HG02759 (cell line): ENCODE measurements around the gene VEZT.
A peak's percentile ranks its signal among the peaks of the same experiment; 100 is the strongest.

Experiments
- ATAC-seq: cut with Tn5 transposase; IDR thresholded peaks from one replicate; pipeline ENCODE4 v1.9.1; 2021; ENCODE audit warnings: mild to moderate bottlenecking, moderate library complexity; ENCODE audit not compliant: unreplicated experiment

The VEZT gene

DNA sequence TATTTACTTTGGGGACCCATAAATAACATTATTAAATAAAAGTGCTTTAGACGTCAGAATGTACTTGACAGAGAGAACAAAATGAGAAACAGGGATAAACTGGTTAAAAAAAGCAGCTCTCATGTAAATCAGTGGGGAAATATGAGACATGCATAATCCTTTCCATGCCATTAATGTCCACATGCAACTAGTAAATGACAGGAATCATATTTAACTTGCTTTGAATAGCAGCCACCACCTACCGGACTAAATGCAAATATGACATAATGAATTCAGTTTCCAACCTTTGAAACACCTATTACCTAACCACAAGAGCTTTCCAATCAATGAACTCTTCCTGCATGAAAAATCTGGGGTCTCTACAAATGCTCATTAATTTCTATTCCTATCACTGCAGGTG lies 20.0 kb upstream of the VEZT start:
- no peak for ATAC-seq

DNA sequence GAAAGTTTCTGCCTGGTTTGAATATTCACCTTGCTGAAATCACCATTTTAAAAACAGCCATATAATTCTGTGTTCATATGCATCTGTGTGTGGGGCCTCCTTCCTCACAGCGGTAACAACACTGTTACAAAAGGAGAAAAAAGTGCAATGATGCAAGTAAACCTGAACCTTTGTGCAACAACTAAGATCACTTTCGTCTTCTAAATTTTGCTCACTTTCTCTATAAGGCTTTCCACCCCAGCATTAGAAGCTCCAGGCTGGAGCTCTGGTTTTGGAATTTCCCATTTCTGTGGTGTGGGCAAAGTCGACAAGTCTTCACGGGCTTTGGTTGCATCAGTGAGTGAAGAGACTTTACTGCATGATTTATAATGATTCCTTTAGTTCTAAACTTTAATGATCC lies 18.7 kb upstream of the VEZT start:
- peak; percentile 70 for ATAC-seq

DNA sequence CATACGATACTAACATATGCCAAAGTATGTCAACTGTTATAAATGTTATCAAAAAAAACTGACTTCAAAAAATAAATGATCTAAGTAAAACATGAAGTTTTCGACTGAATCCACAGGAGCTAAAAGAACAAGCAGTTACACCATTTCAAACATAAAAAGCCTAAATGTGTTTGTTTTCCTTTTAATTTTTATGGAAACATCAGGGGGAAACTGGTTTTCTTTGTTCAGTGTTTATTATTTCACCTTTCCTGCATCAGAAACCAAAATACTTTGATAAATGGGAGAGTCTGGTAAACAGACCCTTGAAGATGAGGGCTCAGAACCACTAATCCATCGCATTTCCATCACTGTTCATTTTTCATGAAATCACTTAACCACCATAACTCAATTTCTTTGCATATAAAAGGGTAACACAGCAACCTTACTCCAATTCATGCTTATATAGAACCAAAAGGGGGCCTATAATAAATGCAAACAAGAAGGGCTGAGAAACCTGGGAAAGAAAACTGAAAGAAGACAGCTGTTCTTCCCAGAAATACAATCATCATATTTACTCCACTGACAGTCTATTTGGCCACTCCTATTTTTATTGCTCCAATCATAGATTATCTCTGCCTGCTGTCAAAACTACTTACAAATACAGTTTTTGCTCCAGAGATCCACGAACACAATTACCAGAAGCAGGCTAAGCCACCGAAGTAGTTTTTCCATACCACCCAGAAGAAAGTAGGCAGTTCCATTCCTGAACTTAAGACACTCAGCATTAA lies 17.3 kb upstream of the VEZT start:
- no peak for ATAC-seq

DNA sequence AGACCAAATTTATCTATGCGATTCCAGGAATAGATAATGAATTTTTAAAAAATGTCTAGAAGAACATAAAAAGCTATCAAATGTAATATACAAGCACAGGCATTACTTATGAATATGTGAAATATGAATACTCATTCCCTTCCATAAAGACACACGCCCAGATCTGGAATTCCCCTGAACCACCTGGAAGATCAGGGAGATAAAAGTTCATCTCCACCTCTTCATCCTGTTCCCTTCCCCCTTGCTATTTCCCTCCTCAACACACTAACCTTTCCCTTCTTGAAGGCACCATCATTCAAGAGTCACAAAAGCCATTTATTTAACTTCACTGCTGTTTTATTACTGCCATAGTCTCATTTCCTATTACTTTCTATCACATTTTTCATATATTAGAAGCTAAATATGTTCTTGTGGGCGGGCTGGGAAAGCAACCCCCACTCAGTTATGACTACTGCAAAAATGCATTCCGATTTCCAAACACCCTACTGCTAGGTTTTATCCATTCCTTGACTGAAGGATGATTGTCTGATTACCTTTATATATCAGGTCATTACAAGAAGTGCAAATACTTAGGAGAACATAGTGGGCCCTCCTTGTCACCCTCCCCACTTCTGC lies 16.4 kb upstream of the VEZT start:
- no peak for ATAC-seq

DNA sequence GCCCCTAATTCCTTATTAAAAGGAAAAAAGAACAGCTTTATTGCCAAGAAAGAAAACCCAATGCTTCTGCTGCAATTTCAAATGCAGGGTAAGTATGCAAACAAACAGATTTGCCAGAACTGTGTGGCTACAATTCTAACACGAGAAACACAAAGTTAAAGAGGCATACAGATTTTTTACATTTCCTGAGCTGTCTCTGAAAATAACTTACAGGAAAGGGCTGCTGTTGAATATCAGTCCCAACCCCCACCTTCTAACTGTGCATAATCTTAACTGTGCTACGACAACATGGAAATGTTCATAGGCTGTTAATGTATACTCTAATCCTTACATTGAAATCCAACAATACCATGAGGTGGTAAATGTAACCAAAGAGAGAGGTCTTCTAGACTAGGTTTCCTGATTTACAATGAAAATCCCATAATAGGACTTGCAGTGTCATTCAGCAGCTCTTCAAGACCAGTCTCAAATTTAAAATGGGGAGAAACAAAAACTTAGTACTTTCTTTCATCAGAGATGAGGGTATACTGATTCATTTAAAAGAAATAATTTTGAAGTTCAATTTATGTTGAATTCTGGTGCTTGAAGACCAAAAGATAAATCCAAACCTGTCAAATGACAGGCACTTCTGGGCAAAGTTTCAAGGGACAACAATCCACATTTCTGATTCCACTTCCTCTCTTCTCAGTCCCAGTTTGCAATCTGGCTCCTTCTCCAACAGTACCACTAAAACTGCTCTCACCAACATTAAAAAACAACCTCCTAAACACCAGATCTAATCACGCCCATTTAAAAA lies 14.7 kb upstream of the VEZT start:
- ATAC-seq: no peak

DNA sequence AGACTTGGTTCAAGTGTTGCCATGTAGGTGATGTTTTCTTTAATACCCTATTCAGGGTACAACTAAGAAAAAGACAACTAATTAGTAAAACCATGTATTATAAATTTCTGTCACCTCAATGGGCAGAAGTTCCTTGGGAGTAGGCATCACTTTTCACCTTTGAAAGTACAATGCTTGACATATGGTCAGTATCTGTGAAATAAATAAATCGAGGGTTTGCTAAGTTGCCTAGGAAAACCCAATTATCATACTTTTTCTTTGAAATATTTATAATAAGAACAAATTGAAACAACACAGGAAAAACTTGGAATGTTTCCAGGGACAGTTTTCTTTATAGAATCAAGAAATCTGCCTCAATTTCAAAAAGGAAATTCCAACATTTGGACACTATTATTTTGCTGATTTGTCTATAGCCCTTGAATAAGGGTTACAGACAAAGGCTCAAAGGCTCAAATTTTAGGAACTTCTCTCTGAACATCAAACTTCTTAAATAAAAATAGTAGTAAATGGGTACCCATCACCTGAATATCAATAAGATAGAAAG lies 14.0 kb upstream of the VEZT start:
- no peak for ATAC-seq

DNA sequence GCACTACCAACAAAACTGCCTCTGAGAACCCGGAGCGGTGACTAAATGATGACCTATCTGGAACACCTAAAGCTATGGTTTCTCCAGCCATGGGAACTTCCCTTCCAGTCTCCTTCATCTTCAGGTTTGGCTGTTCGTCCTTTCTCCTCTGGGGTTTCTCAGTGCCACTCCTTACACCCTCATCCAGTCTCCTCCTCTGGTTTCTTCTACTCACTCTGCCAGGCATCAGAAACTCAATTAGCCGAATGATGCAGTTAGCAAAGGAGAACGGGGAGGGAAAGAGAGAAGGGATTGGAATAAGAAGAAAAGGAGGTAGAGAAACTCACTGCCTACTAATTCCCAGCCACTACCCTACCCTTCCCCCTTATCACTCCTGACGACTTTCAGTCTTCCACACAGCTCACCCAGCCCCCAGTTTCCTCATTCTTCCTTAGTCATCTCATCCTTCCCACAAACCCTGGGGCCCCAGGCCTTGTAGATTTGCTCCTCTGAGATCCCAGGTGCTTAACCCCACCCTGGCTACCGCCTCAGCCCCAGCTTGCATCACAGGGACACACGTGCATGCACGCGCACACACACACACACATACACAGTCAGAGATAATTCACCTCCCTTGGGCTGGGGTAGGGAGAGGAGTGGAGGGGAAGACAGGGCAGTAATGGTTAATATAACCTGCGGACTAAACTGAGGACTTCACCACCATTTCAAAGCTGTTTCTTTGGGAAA lies 13.3 kb upstream of the VEZT start:
- ATAC-seq: no peak

DNA sequence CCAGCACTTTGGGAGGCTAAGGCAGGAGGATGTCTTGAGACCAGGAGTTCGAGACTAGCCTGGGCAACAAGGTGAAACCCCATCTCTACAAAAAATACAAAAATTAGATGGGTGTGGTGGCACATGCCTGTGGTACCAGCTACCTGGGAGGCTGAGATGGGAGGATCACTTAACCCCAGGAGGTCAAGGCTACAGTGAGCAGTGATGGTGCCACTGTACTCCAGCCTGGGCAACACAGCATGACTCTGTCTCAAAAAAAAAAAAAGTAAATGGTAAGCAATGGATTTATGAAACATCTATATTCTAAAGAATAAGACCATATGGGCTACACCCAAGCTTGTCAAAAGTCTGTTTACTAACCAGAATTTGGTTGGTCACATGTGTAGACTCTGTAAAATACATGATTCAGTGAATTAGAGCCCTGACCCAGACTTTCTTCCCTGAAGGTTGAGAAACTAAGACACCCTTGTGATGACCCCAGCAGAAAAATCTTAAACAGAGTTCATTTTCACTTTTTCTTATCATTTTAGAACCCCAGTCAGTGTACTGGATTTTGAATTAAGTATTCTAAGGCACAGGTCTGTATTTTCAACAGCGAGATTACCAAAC lies 12.5 kb upstream of the VEZT start:
- ATAC-seq: no peak

DNA sequence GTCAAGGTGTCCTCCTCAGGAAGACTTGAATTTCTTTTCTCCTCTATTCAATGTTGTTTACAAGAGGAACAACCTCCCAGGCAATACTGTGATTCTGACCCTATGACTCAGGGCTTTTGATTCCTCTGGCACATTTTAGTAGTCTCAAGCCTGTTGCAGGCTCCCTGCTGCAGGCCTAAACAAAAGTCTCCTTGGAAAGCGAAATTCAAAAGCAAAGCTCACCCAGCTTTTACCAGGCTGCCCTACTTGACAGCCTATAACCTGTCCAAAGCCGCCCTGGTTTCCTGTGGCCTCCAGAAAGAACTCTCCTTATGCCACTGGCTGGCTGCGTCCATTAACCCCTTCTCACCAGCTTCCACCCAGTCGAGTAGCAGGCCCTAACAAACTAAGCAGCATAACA lies 11.9 kb upstream of the VEZT start:
- no peak for ATAC-seq

DNA sequence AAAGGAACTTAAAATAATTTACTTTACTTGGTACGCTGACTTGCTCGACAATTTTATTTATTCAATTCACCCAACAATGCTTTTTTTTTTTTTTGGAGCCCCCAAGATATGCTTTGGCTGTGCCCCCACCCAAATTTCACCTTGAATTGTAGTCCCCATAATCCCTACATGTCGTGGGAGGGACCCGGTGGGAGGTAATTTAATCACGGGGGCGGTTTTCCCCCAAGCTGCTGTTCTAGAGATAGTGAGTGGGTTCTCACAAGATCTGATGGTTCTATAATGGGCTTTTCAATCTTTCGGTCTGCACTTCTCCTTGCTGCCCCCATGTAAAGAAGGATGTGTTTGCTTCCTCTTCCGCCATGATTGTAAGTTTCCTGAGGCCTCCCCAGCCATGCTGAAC lies 10.7 kb upstream of the VEZT start:
- no peak for ATAC-seq

DNA sequence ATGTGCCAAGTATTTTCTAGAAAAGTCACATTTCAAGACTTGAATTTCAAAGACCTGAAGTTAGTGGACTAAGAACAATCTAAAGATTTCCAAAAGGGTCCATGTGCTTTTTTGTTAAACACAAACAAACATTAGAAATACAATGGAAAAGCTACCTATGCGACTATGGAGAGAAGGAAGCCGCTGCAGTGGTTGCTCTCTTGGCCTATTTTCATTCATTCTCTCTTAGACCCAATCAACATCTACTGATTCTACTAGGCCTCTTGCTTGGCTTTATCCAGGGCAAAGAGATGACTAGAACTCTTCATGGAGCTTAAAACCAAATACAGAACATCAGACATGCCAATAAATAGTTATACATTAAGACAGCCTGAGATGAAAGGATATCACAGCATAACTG lies 10.2 kb upstream of the VEZT start:
- ATAC-seq: no peak

DNA sequence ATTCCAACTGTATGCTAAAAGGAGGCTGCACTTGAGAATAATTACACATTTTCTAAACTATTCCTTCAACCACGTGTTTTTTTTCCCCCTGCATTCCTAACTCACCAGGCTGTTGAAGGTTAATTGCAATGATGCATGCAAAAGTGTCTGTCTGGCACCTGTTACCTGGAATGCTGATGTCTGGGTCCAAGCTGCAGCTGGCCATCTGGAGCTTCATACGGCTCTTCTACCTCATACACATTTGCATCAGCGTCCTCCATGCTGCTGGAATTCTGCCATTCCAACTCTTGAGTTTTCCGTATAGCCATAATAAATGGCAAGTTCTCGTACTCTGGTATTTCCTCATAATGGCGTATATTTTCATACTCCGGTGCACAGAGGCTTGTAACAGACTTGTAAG lies 8.9 kb upstream of the VEZT start:
- ATAC-seq: no peak

DNA sequence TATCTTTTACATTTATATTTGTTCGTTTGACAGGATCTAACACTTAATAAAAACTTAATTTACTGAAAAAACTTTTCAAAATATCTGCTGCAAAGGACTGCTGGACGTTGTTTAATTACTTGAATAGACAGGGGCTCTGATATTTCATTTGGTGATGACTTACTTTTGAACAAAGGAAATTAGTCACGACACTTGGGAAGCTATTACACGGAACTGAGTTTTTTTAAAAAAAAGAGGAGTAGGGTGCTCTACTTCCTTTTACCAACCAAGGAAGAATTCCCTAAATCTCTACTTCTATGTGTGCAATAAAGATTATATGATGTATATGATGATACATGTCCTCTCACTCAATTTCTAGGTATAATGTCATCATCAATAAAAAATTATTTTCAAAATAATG lies 5.0 kb upstream of the VEZT start:
- no peak for ATAC-seq

DNA sequence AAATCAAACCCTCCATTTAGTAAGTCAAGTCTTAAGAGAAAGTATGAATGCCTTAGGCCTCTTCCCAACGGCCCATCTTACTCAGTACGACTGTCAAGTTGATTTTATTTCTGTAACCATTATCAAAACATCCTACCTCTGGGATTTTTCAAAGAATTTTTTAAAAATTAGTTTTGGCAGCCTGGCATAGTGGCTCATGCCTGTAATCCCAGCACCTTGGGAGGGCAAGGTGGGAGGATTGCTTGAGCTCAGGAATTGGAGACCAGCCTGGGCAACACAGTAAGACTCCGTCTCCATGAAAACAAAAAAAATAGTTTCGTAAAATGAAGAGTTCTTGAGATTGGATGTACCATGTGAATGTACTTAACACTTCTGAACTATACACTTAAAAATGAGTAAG lies 4.5 kb upstream of the VEZT start:
- ATAC-seq: no peak

DNA sequence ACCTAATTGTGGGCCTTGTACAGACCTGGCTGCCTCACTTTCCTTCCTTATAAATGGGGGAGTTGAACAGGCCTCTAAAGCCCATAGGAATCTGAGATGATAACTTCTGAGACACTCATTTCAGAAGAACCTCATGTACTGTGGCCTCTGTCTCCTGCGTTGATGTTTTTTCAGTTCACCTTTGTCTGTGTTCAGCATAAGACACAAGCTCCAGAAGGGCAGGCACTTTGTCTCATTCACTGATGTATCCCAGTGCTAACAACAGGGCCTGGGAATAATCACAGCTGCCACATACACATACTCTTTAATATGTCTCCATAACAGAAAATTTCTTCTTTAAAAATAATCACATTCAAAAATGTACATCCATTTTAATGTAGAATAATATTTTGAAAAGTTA lies 3.7 kb upstream of the VEZT start:
- no peak for ATAC-seq

DNA sequence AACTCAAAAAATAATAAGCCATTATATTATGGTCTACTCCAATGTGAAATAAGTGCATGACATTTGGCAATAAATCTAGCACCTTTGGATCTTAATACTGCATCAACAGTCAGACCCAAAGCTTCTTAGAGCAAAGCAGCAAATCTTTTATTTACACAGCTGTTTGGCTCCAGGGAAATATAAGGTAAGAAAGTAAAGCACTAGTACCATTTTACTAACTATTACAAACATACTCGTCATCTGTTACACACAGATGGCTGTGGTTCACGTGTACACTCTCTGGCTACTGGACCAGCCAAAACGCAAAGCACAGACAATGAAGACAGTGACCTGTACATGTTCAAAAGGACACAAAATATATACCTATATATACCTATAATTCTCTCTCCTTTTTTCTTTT lies 3.1 kb upstream of the VEZT start:
- no peak for ATAC-seq

DNA sequence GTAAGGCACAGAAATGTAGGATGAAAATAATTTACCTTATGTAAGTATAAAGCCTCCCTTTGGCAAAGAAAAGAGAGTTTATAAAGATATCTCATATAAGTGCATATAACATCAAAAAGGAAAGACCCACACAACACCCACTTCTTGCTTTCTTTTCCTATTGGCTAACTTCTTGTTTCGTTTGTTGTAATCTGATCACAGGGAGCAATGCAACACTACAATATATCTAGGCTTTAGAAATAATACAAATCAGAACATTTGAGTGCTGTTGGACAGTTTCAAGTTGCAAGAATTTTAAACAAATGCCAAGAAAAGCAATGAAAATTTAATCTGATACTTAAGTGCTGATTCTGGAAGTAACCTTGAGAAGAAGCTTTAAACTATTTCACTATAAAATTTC lies 1.7 kb upstream of the VEZT start:
- no peak for ATAC-seq

DNA sequence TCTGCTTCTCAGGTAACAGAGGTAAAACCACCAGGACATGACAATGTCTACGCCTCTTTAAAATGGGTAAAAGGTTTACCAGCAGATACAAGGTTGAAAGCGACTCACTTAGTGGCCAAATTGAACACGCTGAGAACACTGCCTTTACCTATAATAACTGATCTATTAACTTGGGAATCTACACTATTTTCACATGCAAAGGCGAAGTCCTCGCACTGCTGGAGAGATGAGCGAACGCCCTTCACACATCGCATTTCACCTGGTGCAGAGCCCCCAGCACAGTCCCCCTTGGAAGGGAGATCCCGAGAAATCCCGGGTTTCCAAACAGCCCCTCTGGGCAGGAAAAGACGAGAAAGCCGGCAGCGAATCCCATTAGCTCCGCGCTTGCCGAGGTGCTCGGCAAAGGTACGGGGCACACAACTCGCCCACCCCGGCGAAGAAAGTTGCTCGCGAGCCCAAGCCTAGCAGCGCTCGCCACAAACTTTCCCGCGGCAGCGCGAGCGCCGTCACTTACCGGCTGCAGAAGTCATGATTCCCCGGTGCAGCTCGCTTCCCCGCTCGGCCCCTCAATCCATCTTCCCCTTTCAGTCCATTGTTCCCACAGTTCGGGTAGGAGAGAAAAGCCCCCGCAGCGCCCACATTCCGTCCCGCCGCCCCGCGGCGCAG lies 763 bp upstream of the VEZT start:
- ATAC-seq: peak; percentile 23

DNA sequence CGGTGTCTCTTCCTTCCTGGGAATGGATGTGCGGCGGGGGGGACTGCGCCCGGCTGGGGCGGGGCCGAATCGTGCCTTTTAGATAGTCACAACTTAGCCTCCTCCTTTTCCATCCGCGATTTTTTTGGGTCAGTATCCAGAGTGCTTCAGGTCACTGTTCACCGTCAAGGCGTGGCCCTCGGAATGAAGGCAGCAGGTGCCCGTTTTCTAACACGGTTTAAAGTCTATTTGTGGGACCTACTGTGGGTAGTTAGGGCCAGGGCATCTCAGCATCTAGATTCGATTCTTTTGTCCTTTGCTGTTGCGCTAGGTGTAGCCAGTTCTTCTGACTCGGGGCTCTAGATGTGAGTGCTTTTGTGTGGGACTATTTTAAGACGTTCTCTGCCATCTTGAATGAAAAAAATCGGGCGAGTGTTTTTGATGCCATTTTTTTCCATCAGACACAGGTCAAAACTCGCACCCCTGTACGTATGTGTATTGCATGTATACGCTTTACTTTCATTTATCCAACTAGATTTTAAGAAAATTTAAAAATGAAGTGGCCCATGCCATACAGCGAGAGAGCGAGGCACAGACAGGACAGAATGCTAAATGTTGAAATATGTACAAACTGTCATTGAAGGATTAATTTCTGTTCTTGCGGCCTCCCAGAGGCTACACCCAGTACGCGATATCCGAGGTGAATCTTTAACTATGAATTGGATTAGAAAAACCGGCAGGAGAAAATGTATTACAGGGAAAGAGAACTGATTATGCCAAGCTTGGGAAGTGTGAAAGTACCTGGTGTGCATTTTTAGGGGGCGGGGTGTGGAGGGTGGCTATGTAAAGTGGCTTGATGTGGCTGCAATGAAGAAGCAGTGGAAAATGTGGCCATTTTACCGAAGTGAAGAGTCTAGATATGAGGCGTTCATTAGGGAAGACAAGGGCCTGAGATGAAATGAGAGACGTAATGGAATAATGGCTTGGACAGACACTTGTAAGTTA lies 835 bp downstream of the VEZT start:
- ATAC-seq: no peak
